ENCODE results near the gene GAS2.
"Not testable (repeated sequence)": the region's sequence is repeated elsewhere in the genome, so short reads cannot be mapped to it uniquely, and the experiment has no call there.

GAS2 gene

DNA sequence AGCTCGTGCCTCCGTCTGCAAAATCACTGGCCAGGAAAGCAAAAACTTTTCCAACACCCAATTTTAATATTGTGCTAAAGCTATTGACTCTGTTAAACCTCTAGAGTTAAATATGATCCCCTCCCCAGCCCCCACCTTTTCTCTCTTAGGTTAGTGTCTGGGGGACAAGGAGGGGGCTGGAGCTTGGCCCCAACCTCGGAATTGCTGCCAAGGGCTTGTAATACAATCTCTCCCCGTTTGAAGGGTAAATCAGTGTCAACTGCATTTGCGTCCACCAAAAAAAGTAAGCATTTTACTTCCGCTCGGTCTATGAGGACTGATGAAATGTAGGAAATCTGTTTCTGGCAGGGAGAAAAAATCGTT, at the start of gene GAS2:
Gene GAS2, plus strand, starts transcription at position 287 of the 363 bp plus-strand sequence. CDS start 8,259 bp downstream, outside the sequence.
- DNase-seq (ENCODE audit: low read depth): no peak

DNA sequence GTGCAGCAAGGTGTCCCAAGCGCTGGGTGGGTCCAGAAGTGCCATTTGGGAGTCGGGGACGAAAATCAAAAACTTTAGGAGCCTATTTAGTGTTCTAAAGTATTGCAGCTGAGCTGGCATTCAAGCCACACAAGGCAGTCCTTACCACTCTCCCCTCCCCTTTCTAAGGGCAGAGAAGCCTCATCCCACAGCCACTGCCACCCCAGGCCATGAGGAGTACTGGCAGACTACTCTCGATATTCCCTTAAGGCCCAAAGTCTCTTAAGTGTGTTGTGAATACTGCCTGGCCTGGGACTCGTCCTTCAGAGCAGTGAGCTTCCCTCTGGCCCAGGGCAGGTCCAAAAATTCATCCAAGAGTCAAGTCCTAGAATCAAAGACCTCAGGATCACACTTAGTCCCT, 48.5 kb upstream of the GAS2 start:
- no peak for DNase-seq (ENCODE audit: low read depth)

DNA sequence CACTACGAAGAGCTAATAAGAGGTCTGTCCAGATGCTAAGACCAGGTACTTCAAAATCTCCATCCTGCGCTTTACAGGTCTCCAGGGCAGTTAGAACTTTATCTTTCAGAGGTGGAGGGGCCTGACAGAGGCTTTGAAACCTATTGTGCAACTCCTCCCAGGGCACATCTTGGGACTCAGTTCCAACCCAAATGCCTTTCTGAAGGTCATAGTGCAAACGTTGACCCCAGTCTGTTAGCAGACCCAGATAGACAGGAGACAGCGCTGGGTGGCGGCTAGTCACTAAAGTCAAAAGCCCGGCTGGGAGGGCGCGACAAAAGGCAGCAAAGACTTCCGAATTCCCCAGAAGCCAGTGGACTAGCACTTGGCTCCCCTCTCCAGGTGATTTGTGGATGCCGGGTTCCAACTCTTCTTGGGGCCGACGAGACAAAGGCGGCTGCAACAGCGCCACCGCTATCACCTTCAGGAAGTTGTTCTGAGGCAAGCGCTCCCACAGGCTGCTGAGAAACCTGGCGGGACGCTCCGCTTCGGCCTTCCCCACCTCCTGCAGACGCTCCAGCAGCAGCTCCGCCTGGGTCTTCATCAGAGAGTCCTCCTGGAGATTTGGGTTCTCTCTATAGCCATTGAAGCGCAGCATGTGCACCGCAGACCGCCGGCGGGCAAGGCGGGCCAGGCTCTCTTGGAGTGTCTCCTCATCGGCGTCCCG, 41.5 kb upstream of the GAS2 start:
- no peak for DNase-seq (ENCODE audit: low read depth)

DNA sequence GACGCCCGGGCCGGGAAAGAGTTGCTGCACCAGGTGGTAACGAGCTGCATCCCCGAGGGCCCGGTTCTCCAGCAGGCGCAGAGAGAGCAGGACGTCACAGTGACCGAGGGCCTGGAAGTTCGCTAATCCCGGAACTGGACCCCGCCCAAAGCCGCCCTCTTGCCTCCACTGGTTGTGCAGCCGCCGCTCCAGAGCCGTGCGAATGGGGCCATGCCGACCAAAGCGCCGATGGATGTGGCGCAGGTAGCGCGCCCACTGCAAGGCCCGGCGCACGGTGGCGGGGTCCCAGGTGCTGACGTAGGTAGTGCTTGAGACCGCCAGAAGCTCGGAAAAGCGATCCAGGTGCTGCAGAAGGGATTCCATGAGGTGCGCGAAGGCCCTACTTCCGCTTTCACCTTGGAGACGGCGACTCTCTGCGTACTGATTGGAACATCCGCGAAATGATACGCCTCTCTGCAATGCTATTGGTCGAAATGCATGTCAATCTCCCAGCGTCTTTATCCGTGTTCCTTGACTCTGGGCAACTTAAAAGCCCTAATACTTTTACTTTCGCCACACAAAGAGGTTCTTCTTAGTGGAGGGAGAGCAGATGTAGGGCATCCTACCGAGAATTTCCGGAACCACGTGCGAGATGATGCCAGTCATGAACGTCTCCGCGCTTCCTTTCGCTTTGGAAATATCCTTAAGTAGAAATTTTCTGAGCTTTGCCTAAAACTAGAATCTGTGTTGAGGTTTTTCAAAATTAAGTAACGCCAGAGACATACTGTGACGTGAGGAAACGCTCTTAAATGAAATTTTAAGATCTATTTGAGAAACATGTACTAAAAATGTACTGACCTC, 40.7 kb upstream of the GAS2 start, which contains the start of gene FANCF:
Gene FANCF, minus strand, starts transcription at position 376 of the 840 bp plus-strand sequence. Its CDS starts 13 bp downstream, at position 363.
- peak; percentile 78 for DNase-seq (ENCODE audit: low read depth)

DNA sequence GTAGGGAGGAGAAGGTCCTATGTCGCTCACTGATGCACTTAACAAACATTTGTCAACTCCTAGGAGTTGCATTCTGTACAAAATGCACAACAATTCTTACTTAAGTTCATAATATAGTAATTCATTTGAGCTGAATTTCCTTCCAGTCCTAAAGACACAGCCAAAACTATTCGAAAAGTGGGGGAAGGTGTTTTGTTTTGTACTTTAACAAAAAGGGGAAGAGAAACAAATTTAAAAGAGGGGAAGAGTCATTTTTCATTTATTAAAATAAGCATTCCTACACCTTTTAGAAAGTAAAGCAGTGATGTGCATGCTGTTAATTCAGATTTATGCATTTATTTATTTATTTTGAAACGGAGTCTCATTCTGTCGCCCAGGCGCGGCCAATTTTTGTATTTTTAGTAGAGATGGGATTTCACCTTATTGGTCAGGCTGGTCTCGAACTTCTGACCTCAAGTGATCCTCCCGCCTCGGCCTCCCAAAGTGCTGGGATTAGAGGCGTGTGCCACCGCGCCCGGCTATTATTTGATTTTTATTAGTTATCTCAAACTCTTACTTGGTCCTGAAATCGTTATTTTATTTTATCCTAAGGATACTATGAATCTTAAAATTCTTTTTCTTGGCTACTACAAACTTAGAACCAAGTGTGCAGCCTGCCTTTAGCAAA, 39.7 kb upstream of the GAS2 start:
- no peak for DNase-seq (ENCODE audit: low read depth)

DNA sequence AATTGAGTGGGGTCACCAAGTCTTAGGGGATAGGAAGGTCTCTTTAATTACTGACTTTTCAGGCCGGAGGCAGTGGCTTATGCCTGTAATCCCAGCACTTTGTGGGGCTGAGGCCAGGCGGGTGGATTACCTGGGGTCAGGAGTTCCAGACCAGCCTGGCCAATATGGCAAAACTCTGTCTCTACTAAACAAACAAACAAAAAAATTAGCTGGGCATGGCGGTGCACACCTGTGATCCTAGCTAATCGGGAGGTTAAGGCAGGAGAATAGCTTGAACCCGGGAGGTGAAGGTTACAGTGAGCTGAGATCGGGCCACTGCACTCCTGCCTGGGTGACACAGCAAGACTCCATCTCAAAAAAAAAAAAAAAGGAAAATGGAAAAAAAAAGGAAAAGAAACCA, 39.0 kb upstream of the GAS2 start:
- no peak for DNase-seq (ENCODE audit: low read depth)

DNA sequence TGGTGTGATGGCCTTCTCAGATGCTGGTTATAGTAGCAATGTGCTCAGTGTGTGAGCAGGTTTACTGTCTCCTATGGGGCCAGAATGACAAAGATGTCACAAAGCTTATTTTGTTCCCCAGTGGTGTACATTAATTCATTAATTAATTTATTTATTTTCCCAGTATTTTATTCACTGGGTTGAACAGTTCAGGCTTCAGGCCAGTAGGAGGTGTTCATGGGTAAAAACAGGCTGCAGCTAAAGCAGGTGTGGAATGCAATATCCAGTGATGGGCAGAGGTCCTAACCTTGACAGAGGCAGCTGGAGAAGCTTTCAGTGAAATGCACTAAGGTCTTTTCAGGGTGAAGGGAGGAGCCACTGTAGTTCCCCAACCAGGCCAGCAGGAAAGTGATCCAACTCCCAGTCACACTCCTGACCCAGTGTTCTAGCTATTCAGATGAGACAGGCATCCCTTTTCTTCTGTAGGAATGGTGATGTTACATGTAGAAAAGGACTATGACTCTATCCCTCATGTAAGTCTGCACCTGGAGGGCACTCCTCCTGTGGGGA, 33.0 kb upstream of the GAS2 start:
- DNase-seq (ENCODE audit: low read depth): no peak

DNA sequence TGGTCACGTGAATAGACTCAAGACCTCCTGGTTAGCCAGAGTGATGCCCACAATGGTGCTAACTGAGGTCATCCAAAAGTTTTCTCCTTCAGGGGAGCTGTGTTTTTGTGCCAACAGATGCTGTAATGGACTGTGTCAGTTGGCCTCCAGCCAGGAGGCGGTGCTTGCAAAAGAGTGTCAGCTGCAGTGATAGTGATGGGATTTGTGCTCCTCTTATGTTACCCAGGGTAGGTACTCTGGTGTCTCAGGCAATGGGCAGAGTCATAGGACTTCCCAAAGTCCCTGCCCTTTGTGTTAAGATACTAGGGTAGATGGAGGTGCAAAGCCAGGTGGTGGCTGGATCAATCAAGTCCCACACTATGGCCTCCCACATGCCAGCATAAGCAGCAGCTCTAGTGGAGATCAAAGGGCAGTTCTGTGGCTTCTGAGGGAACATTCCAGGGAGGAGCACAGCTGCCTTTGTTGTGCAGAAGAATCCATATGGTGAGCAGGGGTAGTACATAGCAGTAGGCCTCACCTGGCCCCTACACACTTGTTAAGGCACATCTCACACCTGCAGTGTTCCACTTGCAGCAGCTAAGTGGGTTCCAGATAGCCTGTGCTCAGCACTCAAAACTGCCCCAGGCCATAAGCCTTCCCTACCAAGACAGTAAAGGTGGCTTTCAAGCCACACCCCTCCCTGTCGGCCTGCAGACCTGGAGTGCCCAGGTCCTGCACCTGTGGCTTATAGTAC, 31.3 kb upstream of the GAS2 start:
- DNase-seq (ENCODE audit: low read depth): no peak

DNA sequence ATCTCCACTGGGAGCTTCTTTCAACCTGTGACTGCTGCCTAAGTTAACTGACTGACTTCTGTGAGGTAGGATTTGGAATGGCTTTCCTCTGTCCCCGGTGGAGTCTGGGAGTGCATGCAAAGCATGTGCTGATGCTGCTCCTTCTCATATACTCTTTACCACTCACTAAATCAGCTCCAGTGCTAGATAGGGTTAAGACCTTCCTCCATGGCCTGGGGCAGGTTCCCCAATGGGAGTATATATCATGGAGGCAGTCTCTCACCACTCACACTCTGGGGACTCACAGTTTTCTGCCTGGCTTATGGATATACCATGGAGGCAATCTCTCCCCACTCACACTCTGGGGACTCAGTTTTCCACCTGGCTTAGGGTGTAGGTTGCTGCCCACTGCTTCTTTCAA, 30.7 kb upstream of the GAS2 start:
- no peak for DNase-seq (ENCODE audit: low read depth)

DNA sequence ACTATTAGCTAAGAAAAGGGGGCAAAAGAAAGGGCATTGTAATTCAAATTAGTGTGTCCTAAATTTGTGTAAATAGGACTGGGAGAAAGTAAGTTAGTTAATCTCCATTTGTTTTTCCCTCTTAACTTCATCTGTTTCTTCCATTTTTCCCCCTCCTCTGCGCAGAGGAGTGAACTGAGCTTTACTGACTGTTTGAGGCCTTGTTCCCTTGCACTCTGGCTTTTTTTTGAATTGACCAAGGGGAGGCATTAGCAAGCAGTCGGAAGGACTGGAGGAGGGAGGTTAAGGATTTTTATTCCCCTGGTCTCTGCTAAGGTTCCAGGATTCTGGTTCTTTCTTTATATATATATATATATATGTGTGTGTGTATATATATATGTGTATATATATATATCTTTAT, 25.5 kb upstream of the GAS2 start:
- no peak for DNase-seq (ENCODE audit: low read depth)

DNA sequence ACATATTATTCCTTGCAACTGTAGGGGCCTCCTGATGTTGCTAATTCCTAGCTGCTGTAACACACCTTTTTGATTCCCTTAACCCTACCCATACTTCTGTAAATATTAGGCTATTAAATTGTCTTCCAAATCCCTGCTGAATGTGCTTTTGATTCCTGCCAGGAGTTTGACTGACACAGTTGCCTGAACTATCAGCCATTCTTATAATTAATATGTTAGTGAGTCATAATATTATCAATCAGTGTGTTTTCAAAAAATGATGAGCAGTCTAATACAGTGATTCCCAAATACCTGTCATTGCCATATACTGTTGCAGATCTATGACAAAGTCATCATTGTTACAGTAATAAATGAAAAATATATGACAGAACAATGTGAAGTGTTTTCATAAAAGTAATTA, 24.9 kb upstream of the GAS2 start:
- DNase-seq (ENCODE audit: low read depth): no peak

DNA sequence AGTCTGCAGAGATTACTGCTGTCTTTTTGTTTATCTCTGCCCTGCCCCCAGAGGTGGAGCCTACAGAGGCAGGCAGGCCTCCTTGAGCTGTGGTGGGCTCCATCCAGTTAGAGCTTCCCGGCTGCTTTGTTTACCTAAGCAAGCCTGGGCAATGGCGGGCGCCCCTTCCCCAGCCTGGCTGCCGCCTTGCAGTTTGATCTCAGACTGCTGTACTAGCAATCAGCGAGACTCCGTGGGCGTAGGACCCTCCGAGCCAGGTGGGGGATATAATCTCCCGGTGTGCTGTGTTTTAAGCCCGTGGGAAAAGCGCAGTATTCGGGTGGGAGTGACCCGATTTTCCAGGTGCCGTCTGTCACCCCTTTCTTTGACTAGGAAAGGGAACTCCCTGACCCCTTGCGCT, 14.1 kb upstream of the GAS2 start:
- not testable (repeated sequence) for DNase-seq (ENCODE audit: low read depth)

DNA sequence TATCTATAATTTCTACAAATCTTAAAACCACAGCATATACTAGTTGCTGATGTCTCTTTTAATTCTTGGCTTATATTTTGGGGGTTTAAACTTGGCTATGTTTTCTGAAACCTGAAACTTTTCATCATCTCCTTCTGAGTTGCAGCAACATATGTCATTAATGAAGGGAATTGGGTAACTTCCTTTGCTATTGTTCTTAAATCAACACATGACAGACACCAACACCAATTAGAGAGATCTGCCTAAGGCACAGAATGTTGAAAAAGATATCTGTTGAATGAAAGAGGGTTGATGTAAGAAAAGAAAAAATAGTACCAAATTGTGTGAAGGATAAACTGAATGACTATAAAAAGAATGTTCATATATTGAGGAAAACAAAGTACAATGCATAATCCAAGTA, 10.3 kb upstream of the GAS2 start:
- DNase-seq (ENCODE audit: low read depth): no peak

DNA sequence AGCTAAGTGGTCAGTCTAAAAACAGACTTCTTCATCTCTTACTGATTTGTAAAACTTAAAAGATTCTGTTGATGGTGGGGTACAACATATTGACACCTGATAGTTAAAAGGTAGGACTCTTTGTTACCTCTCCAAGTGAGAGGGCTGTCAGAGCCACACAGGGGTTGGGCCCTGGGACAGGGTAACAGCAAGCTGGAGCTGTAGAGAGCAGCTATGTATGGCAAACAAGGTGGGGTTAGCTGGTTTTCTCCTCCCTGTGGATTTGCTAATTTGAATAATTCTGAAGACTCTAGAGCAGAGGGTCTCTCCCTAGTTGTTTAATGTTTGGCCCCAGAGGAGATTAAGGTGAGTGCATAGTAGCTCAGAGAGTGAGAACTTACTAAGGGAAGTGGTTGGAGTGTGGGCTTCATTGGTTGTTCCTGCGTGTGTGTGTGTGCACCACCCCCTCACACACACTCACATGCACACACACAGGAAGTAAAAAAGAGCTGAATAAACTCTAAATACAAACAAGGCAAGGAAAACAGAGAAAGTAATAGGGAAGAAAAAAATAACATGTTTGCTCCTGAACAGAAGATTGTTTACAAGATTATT, 9.2 kb upstream of the GAS2 start:
- DNase-seq (ENCODE audit: low read depth): no peak

DNA sequence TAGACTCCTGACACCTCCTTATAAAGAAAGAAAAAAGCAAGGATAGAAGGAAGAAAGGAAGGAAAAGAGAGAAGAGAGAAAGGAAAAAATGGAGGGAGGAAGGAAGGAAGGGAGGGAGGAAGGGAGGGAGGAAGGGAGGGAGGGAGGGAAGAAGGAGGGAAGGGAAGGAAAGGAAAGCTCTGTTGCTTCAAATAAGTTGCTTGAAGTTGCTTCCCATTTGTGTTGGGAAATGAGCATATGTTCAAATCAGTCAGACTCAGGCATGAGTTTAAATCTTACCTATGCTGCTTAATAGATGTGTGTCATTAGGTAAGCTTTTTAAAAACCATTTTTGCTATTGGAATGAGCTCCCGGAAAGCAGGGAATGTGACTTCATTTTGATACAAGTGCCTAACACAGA, 6.6 kb upstream of the GAS2 start:
- DNase-seq (ENCODE audit: low read depth): no peak

DNA sequence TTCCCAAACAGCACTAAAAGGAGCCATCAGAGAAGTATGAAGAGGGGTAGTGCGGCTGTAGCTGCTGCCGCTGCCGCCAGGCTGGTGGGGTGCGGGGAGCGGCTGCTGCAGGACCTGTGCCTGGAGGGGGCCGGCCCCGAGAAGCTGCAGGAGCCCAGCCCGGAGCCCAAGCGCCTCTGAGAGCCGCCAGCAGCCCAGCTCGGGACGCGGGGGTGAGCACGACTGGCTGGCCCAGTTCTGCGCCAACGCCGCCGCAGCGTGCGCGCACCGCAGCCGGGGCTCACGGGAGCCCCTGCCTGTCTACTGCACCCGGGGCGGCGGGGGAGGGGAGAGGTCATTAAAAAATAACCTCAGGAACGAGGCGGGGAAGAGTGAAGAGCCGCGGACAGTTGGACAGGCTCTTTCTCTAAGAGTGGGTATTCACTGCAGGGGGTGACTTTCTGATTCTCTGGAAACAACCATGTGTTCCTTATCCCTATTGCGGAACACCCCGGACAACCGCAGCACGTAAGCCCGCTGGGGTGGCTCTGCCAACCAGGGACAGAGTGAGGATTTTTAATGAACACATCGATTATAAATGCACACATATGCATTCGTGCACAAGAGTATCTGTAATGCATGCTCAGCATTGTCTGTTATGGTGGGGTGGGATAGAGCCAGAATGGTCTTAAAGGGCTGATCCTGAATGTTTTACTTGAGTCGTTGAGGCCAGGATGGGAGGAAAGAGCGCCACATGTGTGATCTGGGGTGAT, 453 bp downstream of the GAS2 start:
- DNase-seq (ENCODE audit: low read depth): no peak

DNA sequence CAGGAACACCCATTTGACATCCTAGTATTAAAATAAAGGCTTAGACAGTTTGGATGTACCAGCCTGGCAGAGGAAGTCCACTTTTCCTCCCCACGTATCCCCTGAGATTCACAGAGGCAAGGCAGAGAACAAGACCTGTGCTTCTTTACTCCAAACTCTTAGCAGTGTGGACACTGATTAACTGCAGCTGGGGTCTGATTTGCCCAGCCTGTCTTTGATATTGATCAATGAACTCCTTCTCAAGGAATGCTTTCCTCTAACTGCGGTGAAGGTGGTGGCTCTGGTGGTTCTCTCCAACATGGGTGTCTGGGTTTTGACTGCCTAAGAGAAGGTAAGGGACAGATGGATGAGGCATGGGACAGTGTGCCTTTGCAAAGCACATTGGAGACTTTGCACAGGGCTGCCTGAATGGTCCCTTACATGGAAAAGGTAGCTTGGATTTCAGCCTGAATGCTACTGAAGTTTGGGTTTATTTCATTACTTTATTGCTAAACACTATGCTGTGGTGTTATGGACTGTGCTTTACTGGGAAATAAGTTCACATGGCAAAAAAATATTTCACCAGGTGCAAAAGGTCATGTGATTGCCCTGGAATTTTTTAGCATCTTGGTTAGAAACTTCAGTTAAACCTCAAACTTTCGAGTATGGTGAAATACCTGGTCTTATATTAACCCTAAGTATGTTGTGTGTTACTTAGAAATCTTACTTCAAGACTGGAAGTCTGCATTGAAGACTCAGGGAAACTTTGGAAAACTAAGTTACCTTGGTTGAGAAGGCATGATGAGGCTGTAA, 1.8 kb downstream of the GAS2 start:
- DNase-seq (ENCODE audit: low read depth): no peak

DNA sequence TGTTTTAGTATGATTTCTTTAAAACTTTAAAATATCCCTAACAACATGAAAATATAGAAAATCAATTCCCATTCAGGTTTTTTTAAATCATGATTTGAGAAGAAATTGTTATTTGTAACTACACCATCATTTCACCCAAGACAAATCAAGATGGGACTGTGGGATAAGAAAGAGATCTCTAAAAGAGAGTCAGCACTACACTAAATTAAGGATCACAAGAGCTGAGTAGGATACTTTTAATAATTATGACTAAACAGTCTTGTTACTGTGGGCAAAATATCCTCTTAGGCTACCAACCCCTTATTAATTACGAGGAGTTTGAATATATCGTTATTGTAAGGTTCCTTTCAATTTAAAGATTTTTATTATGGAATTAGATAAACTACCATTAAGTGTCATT, 3.0 kb downstream of the GAS2 start:
- DNase-seq (ENCODE audit: low read depth): no peak

DNA sequence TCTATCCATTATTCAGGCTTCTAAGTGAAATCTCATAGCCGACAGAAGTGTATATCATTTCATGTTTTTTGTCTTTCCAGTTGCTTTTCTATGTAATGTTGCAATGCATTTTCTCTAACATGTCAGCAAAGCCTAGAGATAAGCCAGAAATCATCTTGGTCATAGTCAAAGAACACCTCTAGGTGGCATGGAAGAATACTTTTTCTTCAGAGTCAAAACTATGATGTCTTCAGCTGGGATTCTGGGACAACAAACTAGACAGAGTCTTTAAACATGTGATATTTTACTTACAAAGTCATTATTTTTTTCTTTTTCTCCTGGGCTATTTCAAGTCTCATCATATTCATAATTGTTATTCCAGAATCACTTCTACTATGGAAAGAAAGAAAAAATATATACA, 4.4 kb downstream of the GAS2 start:
- no peak for DNase-seq (ENCODE audit: low read depth)

DNA sequence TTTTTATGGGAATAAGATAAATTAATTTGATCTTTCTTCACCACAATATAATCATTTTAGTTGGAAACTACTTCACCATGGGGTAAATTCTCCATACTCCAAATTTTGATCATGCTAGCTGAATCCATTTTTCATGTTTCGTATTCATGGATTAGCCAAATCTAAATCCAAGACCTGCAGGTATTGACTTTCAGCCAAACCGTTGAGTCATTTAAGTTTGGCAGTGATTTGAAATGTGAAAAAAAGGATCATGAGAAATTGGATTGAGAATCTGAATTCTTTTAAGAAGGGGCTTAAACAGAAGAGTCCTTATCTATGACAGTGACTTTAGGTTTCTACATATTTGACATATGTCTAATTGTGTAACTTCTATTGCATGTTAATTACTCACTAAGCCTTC, 5.3 kb downstream of the GAS2 start:
- DNase-seq (ENCODE audit: low read depth): no peak

Measured in stimulated activated CD8-positive, alpha-beta memory T cell treated with anti-CD3 and anti-CD28 coated beads, Interleukin-4, amount 100 ng/mL, for 24 hours (primary cell).